CD4-positive, CD25-positive, alpha-beta regulatory T cell (primary cell): ENCODE results near the gene KLHL15. TPM values are rescaled to one million over a fixed set of nuclear protein-coding genes. Genes with fewer than 3 reads are reported as not detected.
A peak's percentile ranks its signal among the peaks of the same experiment; 100 is the strongest.

Source experiments
- ATAC-seq, 2 donors: fragments of 150-1000 bp; cut with Tn5 transposase; one replicate each; pipeline ENCODE4 v1.10.0; 2021; ENCODE audit warnings: low read depth in 2 of 2, moderate number of reproducible peaks in 2 of 2, moderate library complexity in 1 of 2
- DNase-seq, 3 donors: peaks; one replicate each; pipeline versions ENCODE4 v3.0.0 to v3.0.0-alpha.2; 2012 to 2022; ENCODE audit warnings: mixed read lengths in 1 of 3
- H3K27ac ChIP-seq: one replicate; pipeline ENCODE4 v1.7.0; 2013; ENCODE audit warnings: mild to moderate bottlenecking, low read length; ENCODE audit not compliant: insufficient read depth, poor library complexity, severe bottlenecking
- H3K27me3 ChIP-seq: one replicate; pipeline ENCODE4 v1.7.0; 2013; ENCODE audit warnings: low read length; ENCODE audit not compliant: control insufficient read depth, insufficient read depth
- H3K36me3 ChIP-seq: one replicate; pipeline ENCODE4 v1.7.0; 2013; ENCODE audit warnings: mild to moderate bottlenecking, low read length, moderate library complexity; ENCODE audit not compliant: control insufficient read depth, insufficient read depth
- H3K4me1 ChIP-seq: 2 replicates; pipeline ENCODE4 v1.7.0; 2013; ENCODE audit warnings: mild to moderate bottlenecking, low read length; ENCODE audit not compliant: insufficient read depth, control insufficient read depth, poor library complexity, severe bottlenecking
- H3K4me3 ChIP-seq: one replicate; pipeline ENCODE4 v1.7.0; 2013; ENCODE audit warnings: low read depth, mild to moderate bottlenecking, low read length, moderate library complexity
- H3K9me3 ChIP-seq, 2 experiments: 1 replicate in 1 of 2; 2 replicates in 1 of 2; pipeline ENCODE4 v1.7.0; 2013; ENCODE audit warnings: low read length in 2 of 2, mild to moderate bottlenecking in 1 of 2, moderate library complexity in 1 of 2; ENCODE audit not compliant: control insufficient read depth in 2 of 2
- H3K27ac Mint-ChIP-seq, 3 donors: one replicate each; pipeline ENCODE4 v1.8.0; 2020 to 2022; ENCODE audit warnings: mild to moderate bottlenecking in 3 of 3, mixed read lengths in 3 of 3, moderate library complexity in 2 of 3
- H3K27me3 Mint-ChIP-seq: one replicate; pipeline ENCODE4 v1.8.0; 2022; ENCODE audit warnings: mild to moderate bottlenecking, mixed read lengths
- H3K36me3 Mint-ChIP-seq: one replicate; pipeline ENCODE4 v1.8.0; 2020; ENCODE audit warnings: mixed read lengths
- H3K4me1 Mint-ChIP-seq, 4 donors: one replicate each; pipeline ENCODE4 v1.8.0; 2020 to 2022; ENCODE audit warnings: mixed read lengths in 4 of 4, mild to moderate bottlenecking in 1 of 4
- H3K4me3 Mint-ChIP-seq, 4 donors: one replicate each; pipeline ENCODE4 v1.8.0; 2020 to 2022; ENCODE audit warnings: mild to moderate bottlenecking in 4 of 4, mixed read lengths in 4 of 4, moderate library complexity in 3 of 4
- H3K9me3 Mint-ChIP-seq, 7 donors: one replicate each; pipeline ENCODE4 v1.8.0; 2020 to 2022; ENCODE audit warnings: mixed read lengths in 7 of 7, mild to moderate bottlenecking in 3 of 7, moderate library complexity in 2 of 7
- polyA plus RNA-seq, 4 donors: library from polyadenylated mRNA; unstranded; fragments of 300-500 nt; fragmentation: Illumina TruSeq; gene quantifications; one replicate each; pipeline ENCODE4 v1.2.3, GENCODE V29; 2021
- total RNA-seq: library from RNA; stranded (reverse); gene quantifications from one replicate; pipeline ENCODE4 v1.2.3, GENCODE V29; 2022

The KLHL15 gene
- total and polyA plus RNA-seq, 5 donors from 2014 or later = 1.8 to 29.2 (median 2.0) TPM

DNA sequence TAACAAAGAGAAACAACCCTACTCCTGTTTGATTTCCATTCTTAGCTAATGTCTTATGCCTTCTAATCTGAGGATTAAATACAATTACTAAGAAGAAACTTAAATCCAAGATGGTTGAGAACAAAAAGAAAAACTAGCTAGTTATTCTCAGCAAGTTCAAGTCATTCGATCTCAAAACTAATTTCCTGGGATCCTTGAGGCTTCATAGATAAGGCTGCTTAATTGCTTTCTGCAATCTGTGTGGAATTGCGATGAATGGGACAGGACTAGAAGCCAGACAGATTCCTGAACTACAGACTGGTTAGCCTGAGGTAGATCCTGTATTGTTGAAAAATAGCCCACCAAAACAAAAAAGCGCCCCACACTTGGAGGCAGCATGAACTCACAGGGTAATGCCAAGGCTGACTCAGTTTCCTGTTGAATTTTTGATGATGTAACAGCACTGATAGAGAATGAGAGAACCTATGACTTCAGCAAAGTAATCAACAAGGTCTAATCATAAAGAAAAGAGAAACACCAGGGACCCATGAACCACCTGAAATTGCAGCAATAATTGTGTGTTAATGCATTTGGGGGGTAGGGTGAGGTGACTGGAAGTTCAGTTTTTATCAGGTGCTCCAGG is 33.9 kb downstream of the KLHL15 start:
- H3K4me3 Mint-ChIP-seq = no peak overlapping the region
- H3K9me3 Mint-ChIP-seq = peaks cover 0 to 2% (median 0%) of the 10 kb centered on the region in 7 donors
- no peak overlapping the region for H3K27ac Mint-ChIP-seq
- no peaks in the 10 kb centered on the region for H3K27me3 Mint-ChIP-seq
- Histone ChIP-seq H3K4me1 (no peaks in the 10 kb centered on the region), H3K27me3 (no peaks in the 10 kb centered on the region), H3K27ac (no peak overlapping the region), H3K4me3 (no peak overlapping the region), H3K36me3 (peaks cover 20% of the 10 kb centered on the region), H3K9me3 (no peaks in the 10 kb centered on the region)
- ATAC-seq = no peak
- no peak for DNase-seq
- peaks cover 8% of the 10 kb centered on the region for H3K36me3 Mint-ChIP-seq
- H3K4me1 Mint-ChIP-seq = peaks cover 3 to 12% (median 6%) of the 10 kb centered on the region in 4 donors

DNA sequence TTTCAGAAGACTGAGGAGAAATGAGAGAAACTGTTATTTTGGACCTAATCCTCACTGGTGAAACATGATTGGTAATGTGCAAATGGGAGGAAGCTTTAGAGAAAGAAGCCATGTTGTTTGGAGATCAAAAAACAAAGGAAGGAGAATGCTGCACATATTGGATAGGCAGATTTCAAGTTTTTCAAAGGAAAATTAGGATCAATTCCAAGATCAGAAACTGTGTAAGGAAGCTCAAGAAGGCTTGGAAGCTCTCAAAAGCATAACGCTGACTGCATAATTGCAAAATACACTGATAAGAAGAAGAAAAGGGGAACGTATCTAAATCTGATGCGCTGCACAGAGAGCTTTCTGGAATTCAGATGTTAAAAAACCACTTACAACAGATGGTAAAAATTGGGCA is 34.6 kb downstream of the KLHL15 start:
- H3K4me1 Mint-ChIP-seq = peaks cover 3 to 13% (median 6%) of the 10 kb centered on the region in 4 donors
- H3K4me1 ChIP-seq = no peaks in the 10 kb centered on the region
- H3K4me3 ChIP-seq = no peak overlapping the region
- ATAC-seq (no peak), DNase-seq (no peak)
- peaks cover 11% of the 10 kb centered on the region for H3K36me3 Mint-ChIP-seq
- no peak overlapping the region for H3K27ac ChIP-seq
- peaks cover 25% of the 10 kb centered on the region for H3K36me3 ChIP-seq
- peaks cover 0 to 2% (median 0%) of the 10 kb centered on the region in 7 donors for H3K9me3 Mint-ChIP-seq
- no peaks in the 10 kb centered on the region for H3K27me3 Mint-ChIP-seq
- H3K27me3 ChIP-seq = no peaks in the 10 kb centered on the region
- H3K4me3 Mint-ChIP-seq = no peak overlapping the region
- H3K9me3 ChIP-seq = no peaks in the 10 kb centered on the region
- peak overlapping the region in 1 of 3 donors; percentile 77 for H3K27ac Mint-ChIP-seq

DNA sequence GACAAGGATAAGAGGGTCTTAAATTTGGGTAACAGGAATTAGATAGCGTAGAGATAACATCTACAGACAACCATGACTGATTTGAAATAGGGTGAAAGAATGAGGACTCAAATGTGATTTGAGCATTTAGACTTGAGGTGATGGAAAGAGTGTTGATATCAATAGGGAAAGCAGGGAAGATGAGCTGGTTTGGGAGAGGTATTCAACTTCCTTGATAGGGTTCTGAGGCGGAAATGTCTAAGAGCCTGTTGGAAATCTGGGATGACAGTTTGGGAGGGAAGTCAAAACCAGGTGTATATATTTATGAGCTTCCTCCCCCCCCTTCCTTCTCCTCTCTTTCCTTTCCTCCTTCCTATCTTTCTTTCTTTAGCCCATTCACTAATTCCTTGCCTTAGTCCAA is 36.5 kb downstream of the KLHL15 start:
- Mint-ChIP-seq H3K27me3 (no peaks in the 10 kb centered on the region), H3K27ac (no peak overlapping the region), H3K36me3 (peaks cover 11% of the 10 kb centered on the region), H3K4me3 (no peak overlapping the region), H3K4me1 (peaks cover 3 to 9% (median 4%) of the 10 kb centered on the region in 4 donors), H3K9me3 (peaks cover 0 to 2% (median 0%) of the 10 kb centered on the region in 7 donors)
- Histone ChIP-seq H3K27me3 (no peaks in the 10 kb centered on the region), H3K36me3 (peaks cover 25% of the 10 kb centered on the region), H3K27ac (no peak overlapping the region), H3K9me3 (no peaks in the 10 kb centered on the region), H3K4me3 (no peak overlapping the region), H3K4me1 (no peaks in the 10 kb centered on the region)
- no peak for ATAC-seq
- DNase-seq = no peak

DNA sequence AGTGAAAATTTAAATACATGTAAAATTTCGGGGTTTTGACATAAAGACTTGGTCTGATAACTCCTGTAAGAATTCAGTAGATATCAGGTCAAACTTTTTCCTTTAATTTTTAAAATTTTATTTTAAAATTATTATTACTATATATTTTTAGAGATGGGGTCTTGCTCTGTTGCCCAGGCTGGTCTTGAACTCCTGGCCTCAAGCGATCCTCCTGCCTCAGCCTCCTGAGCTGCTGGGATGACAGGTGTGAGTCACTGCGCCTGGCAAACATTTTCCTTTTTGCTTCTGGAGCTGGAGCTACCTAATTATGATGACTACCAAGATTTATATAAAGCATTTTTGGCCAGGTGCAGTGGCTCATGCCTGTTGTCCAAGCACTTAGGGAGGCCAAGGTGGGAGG is 37.3 kb downstream of the KLHL15 start:
- DNase-seq (no peak), ATAC-seq (no peak)
- Histone ChIP-seq H3K4me3 (no peak overlapping the region), H3K9me3 (no peaks in the 10 kb centered on the region), H3K36me3 (peaks cover 25% of the 10 kb centered on the region), H3K4me1 (no peaks in the 10 kb centered on the region), H3K27me3 (no peaks in the 10 kb centered on the region), H3K27ac (no peak overlapping the region)
- Mint-ChIP-seq H3K36me3 (peaks cover 11% of the 10 kb centered on the region), H3K9me3 (peaks cover 0 to 2% (median 0%) of the 10 kb centered on the region in 7 donors), H3K27ac (peak overlapping the region in 1 of 3 donors; percentile 36), H3K4me3 (no peak overlapping the region), H3K27me3 (no peaks in the 10 kb centered on the region), H3K4me1 (peaks cover 3 to 9% (median 5%) of the 10 kb centered on the region in 4 donors)

DNA sequence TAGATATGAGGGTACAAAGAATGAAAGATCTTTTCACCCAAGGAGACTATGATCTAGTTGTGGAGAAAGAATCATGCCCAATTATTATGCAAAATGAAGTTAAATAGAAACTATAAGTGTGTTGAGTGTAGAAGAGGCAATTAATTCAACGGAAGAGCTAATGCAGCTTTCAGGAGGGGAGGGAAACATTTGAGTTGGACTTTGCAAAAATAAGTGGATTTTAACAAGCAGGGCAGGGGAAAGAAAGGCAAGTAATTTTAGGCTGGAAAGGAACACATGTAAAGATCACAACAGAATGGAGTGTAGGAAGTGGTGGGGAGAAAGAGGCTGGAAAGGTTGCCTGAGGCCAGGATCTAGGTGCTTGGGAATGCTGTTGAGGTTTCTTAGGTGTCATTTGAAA is 44.1 kb downstream of the KLHL15 start:
- no peaks in the 10 kb centered on the region for H3K27me3 Mint-ChIP-seq
- Histone ChIP-seq H3K4me3 (no peak overlapping the region), H3K9me3 (no peaks in the 10 kb centered on the region), H3K27ac (no peak overlapping the region), H3K36me3 (peaks cover 3% of the 10 kb centered on the region), H3K4me1 (no peaks in the 10 kb centered on the region), H3K27me3 (no peaks in the 10 kb centered on the region)
- H3K27ac Mint-ChIP-seq = peak overlapping the region in 1 of 3 donors; percentile 56
- no peak for ATAC-seq
- H3K4me1 Mint-ChIP-seq = peaks cover 0 to 7% (median under 1%) of the 10 kb centered on the region in 4 donors
- H3K36me3 Mint-ChIP-seq = peaks cover 9% of the 10 kb centered on the region
- H3K4me3 Mint-ChIP-seq = no peak overlapping the region
- peaks cover 0 to 3% (median 0%) of the 10 kb centered on the region in 7 donors for H3K9me3 Mint-ChIP-seq
- DNase-seq = no peak

DNA sequence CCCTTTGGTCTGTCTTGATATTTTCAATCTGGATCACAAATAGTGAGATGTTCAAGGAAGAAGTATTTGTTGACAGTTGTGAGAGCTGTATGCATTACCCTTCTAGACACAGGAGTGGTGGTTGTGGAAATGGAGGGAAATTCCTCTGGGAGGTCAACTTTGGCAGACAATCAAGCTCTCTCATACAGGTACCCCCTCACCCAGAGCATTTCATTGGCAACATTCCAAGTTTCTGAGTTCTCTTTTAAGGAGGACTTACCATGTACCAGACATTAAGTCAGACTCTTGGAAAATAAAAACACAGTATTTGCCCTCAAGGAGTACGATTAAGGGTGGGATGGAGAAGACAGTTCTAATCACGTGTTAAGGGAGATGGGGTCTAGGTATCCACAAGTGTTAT is 45.3 kb downstream of the KLHL15 start:
- no peak for DNase-seq
- Mint-ChIP-seq H3K27ac (peak overlapping the region in 2 of 3 donors; percentile 38 to 80), H3K4me1 (peaks cover 0 to 7% (median under 1%) of the 10 kb centered on the region in 4 donors), H3K4me3 (no peak overlapping the region), H3K27me3 (no peaks in the 10 kb centered on the region), H3K36me3 (peaks cover 8% of the 10 kb centered on the region), H3K9me3 (peaks cover 0 to 3% (median 0%) of the 10 kb centered on the region in 7 donors)
- no peaks in the 10 kb centered on the region for H3K27me3 ChIP-seq
- H3K36me3 ChIP-seq = no peaks in the 10 kb centered on the region
- H3K4me1 ChIP-seq = no peaks in the 10 kb centered on the region
- no peak overlapping the region for H3K27ac ChIP-seq
- H3K4me3 ChIP-seq = no peak overlapping the region
- no peaks in the 10 kb centered on the region for H3K9me3 ChIP-seq
- ATAC-seq = no peak

DNA sequence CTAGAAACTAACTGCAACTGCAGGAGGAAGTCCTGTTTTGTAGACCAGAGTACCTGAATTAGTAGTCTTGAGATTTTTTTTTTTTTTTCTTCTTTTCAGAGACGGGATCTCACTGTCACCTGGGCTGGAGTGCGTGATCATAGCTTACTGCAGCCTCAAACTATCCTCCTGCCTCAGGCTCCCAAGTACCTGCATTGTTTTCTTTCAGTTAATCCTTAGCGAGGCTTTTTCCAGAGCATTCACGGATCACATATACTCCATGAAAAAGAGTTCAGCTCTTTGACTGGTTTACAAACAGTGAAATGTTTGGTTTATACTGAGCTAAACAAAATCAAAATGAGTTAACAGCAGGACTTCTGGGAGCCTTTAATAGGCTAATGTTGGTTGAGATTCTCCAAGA is 45.8 kb downstream of the KLHL15 start:
- H3K9me3 Mint-ChIP-seq = peaks cover 0 to 3% (median 0%) of the 10 kb centered on the region in 7 donors
- H3K4me1 ChIP-seq = no peaks in the 10 kb centered on the region
- no peaks in the 10 kb centered on the region for H3K36me3 ChIP-seq
- H3K4me3 Mint-ChIP-seq = no peak overlapping the region
- no peaks in the 10 kb centered on the region for H3K27me3 Mint-ChIP-seq
- H3K9me3 ChIP-seq = no peaks in the 10 kb centered on the region
- peaks cover 0 to 7% (median under 1%) of the 10 kb centered on the region in 4 donors for H3K4me1 Mint-ChIP-seq
- DNase-seq (no peak), ATAC-seq (no peak)
- H3K27ac Mint-ChIP-seq = no peak overlapping the region
- H3K4me3 ChIP-seq = no peak overlapping the region
- peaks cover 8% of the 10 kb centered on the region for H3K36me3 Mint-ChIP-seq
- H3K27ac ChIP-seq = no peak overlapping the region
- H3K27me3 ChIP-seq = no peaks in the 10 kb centered on the region

DNA sequence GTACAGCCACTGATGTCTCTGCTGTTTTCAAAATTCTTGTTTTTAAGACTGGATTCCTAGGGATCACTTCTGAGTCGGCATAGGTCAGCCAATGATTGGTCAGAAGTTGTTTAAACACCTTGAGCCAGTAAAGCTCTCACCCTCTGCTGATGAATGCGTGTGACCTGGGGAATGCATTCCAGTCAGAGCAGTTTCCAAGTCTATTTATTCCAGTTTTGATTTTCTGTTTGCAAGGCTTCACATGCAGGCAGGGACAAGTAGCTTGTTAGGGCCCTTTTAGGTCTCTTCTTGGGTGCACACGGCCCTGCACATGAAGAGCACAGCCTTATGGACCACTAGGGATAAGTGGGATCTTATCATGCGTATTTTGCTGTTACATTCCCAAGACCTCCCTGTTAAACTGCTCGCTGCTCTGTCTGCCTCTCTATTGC is 47.0 kb downstream of the KLHL15 start:
- no peaks in the 10 kb centered on the region for H3K9me3 ChIP-seq
- no peaks in the 10 kb centered on the region for H3K36me3 ChIP-seq
- no peaks in the 10 kb centered on the region for H3K27me3 ChIP-seq
- peaks cover 0 to 2% (median under 1%) of the 10 kb centered on the region in 4 donors for H3K4me1 Mint-ChIP-seq
- no peaks in the 10 kb centered on the region for H3K4me1 ChIP-seq
- peaks cover 0 to 3% (median 0%) of the 10 kb centered on the region in 7 donors for H3K9me3 Mint-ChIP-seq
- no peaks in the 10 kb centered on the region for H3K27me3 Mint-ChIP-seq
- DNase-seq = no peak
- peaks cover 8% of the 10 kb centered on the region for H3K36me3 Mint-ChIP-seq
- no peak overlapping the region for H3K27ac ChIP-seq
- no peak for ATAC-seq
- no peak overlapping the region for H3K27ac Mint-ChIP-seq
- no peak overlapping the region for H3K4me3 ChIP-seq
- H3K4me3 Mint-ChIP-seq = no peak overlapping the region
